Renal cortex interstitium (tissue), 11 donors: ENCODE measurements around the gene CCNL2. TPM values are rescaled to one million over a fixed set of nuclear protein-coding genes. Genes with fewer than 3 reads are reported as not detected.
"Not testable (repeated sequence)": the region's sequence is repeated elsewhere in the genome, so short reads cannot be mapped to it uniquely, and the experiment has no call there.

Source experiments
- DNase-seq, 11 donors: peaks; one replicate each; pipeline ENCODE4 v3.0.0-alpha.2; 2013; ENCODE audit warnings: low read depth in 9 of 11, low spot score in 4 of 11; ENCODE audit errors: extremely low read depth in 1 of 11
- polyA plus RNA-seq, 3 donors: library from polyadenylated mRNA; unstranded; fragments of 120-200 nt; gene quantifications; one replicate each; pipeline ENCODE4 v1.2.1, GENCODE V29; 2013; ENCODE audit not compliant: insufficient read length in 3 of 3

CCNL2 gene
- polyA plus RNA-seq, 3 donors, result 241 to 386 (median 255) TPM

DNA sequence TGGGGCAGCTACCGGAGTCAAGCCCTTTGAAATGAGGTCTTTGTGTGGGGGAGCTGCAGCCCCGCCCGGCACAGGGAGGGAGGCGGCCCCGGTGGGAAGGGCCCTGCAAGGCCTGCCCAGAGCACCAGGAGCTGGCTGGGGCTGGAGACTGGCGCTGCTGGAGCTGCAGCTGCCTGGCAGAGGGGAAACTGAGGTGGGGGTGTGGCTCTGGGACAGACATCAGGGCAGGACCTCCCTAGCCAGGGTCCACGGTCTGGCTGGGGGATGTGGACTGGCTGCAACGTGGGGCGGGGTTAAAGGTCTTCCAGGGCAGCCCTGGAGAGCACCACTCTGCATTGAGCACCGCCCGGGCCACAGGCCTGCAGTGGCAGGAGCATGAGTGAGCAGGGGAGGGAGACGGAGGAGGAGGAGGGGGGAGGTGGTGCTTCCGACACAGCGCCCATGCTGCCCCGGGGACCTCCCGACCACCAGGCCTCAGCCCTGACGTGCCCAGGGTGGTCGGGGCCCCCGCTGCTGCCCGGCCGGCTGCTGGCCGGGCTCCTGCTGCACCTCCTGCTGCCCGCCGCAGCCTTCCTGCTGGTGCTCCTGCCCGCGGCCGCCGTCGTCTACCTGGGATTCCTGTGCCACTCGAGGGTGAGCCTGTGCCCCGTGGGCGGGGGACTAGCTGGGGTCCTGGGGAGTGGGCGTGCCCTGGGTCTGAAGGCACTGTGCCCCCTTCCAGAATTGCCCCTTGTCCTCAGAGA lies 26.8 kb upstream of the CCNL2 start:
- DNase-seq, result no peak

GRCh38 chr1:1425426-1425752 lies 26.3 kb upstream of the CCNL2 start:
- DNase-seq, result no peak

DNA sequence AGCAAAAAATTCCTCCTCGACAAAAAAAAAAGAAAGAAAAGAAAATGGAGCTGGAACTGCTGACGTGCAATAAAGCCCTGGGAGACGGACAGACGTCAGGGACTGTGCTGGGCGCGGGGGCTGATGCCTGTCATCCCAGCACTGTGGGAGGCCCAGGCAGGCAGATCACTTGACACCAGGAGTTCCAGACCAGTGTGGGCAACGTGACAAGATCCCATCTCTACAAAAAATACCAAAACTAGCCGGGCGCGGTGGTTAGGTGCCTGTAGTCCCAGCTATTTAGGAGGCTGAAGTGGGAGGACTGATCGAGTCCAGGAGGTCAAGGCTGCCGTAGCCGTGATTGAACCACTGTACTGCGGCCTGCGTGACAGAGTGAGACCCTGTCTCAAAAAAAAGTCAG lies 25.6 kb upstream of the CCNL2 start:
- DNase-seq, result no peak

DNA sequence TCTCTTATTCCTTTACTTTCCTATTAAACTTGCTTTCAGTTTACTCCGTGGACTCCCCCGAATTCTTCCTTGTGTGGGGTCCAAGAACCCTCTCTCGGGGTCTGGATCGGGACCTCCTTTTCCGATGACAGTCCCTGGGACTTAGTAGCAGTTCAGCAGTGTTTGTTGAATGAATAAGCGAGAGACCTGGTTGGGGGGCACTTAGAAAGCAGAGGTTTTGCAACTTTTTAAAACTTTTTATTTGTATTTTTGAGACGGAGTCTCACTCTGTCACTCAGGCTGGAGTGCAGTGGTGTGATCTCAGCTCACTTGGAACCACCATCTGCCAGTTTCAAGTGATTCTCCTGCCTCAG lies 24.1 kb upstream of the CCNL2 start:
- DNase-seq, result no peak

DNA sequence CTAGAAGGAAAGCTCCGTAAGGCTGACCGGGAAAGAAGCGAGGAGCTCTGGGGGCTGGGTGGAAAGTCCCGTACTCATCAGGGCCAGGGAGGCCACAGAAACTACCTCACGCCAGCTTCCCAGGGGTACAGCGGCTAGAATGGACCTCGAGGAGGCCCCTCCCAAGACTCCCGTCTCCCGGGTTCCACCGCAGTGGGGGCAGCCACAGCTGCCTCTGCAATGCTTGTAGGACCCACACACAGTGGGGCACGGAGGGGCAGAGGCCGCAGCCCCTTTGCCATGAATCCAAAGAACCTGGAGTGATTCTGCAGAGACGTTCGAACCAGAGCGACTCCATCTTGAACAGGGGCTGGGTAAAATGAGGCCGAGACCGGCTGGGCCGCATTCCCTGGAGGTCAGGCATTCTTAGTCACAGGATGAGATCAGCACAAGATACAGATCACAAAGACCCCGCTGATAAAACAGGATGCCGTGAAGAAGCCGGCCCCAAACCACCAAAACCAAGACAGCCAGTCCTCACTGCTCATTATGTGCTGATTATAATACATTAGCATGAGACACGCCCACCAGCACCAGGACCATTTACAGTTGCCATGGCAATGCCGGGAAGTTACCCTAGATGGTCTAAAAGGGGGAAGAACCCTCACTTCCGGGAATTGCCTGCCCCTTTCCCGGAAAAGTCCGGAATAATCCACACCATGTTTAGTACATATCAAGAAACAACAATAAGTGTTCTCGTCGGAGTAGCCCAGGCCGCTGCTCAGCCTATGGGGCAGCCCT lies 23.5 kb upstream of the CCNL2 start:
- no peak for DNase-seq

GRCh38 chr1:1421907-1422464 lies 22.9 kb upstream of the CCNL2 start:
- no peak for DNase-seq

- no peak for DNase-seq
These were observed 22.2 kb upstream of the CCNL2 start, which contains the start of gene ANKRD65 for GRCh38 chr1:1421147-1421906. ANKRD65 (minus strand) TSS chr1:1421276; CDS start chr1:1421005, 271 bp downstream.

DNA sequence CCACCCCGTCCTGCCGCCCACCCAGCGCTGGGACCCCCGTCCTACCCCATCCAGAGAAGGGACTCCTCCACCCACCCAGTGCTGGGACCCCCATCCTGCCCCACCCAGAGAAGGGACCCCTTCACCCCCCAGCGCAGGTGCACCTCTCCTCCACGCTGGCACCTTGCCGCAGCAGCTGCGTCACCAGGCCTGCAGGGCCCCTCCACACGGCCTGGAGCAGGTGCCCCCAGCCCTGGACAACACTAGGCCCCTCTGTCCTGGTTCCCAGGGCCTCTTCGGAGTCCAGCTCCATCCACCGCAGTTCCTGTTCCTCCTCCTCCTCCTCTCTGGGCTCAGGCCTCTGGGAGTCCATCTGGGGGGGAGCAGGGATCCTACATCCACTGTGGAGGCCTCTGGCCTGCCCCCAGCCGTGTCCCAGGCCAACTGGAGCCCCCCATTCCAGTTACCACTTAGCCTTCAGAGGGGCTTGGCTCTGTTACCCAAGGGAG lies 21.6 kb upstream of the CCNL2 start:
- no peak for DNase-seq

DNA sequence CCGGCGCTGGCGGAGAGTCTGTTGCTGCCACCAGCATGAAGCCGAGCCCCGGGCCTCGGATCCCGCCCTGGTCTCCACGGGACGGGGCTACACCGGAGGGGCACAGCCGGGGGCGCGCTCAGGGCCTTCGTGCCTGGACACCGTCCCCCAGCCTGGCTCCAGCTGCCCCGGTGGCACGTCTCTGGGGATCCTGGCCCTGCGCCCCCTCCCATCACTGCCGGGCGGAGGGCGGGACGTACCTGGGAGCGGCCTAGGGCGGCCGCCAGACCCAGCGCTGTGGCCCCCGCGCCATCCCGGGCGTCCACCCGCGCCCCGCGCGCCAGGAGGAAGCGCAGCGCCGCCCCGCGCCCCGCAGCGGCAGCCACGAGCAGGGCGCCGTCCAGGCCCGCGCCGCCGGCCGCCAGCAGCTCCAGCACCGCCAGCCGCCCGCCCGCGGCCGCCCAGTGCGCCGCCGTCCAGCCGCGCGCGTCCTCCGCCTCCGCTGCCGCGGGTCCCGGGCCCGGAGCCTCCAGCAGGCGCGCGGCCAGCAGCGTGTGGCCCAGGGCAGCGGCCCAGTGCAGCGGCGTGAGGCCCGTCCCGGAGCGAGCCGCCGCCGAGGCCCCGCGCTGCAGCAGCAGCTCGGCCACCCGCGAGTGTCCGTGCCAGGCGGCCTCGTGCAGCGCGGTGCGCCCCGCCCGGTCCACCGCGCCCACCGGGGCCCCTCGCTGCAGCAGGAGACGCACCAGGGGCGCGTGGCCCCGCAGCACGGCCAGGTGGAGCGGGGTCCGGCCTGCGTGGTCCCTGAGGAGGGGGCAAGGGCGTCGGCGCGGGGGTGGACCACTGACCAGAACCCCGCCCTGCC lies 20.9 kb upstream of the CCNL2 start:
- no peak for DNase-seq

- DNase-seq, result no peak
These were observed 20.3 kb upstream of the CCNL2 start for GRCh38 chr1:1419363-1419812.

- no peak for DNase-seq
These were observed 19.6 kb upstream of the CCNL2 start for GRCh38 chr1:1418464-1419362.

DNA sequence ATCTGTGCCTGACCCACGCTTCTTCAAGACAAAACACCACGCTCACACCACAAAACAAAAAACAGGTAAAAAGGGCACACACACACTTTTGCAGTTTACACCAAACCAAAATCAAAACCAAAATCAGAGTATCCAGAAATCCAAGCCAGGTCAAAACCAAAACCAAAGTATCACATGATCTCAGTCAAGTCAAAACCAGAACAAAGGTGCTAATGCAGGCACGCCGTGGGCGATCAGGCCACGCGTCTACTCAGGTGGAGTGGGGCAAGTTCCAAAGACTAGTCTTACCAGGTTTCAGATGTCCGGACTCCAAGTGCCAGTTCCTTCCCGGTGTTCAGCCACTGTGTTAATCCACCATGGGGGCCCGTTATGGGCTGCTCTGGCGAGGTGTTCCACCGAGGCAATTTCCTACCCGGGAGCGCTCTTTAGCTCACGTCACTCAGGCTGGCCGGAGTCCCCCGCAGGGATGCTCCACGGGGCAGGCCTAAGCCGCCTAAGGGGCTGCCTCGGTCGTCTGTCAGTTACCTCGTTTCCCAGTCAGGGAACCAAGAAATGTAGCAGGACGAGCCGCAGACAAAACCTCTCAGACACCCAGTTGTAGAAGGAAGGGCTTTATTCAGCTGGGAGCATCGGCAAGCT lies 18.8 kb upstream of the CCNL2 start:
- DNase-seq, result not testable (repeated sequence)

DNA sequence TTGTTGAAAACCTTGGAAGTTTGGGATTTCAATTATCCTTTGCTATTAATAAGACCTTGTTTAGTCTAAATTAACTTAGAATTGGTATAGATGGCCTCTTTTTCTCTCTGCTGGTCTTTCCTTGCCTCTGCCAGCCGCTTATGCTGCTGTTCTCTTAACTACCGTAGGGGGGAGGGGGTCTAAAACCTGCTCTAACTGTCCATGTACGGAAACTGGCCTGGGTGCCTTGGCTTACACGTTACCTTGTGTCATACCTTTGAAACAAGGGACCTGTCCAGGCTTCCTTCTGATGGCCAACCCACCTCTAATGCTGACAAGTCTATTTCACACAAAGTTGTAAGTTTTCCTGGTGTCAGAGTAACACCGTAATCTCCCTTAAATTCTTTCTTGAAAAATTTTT lies 18.3 kb upstream of the CCNL2 start:
- not testable (repeated sequence) for DNase-seq

GRCh38 chr1:1415751-1416150 lies 16.6 kb upstream of the CCNL2 start:
- DNase-seq, result no peak

GRCh38 chr1:1412311-1412902 lies 13.3 kb upstream of the CCNL2 start:
- not testable (repeated sequence) for DNase-seq

- no peak for DNase-seq
These were observed 12.5 kb upstream of the CCNL2 start for GRCh38 chr1:1411626-1412025.

DNA sequence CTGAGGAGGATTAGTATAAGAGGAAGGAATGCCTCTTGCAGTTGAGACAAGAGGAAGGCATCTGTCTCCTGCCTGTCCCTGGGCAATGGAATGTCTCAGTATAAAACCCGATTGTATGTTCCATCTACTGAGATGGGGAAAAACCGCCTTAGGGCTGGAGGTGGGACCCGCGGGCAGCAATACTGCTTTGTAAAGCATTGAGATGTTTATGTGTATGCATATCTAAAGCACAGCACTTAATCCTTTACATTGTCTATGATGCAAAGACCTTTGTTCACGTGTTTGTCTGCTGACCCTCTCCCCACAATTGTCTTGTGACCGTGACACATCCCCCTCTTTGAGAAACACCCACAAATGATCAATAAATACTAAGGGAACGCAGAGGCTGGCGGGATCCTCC lies 11.1 kb upstream of the CCNL2 start:
- not testable (repeated sequence) for DNase-seq
